OCI-LY1 (cell line): Measurements from ENCODE around the gene NIPAL3.

Experiments used
- H2AFZ ChIP-seq: fragments of 200-600 bp; sonication (generic), shearing (Covaris generic); 2 replicates; pipeline ENCODE4 v1.6.0; 2014; ENCODE audit warnings: antibody characterized with exemption, mild to moderate bottlenecking, low read length
- H3F3A ChIP-seq: fragments of 200-600 bp; sonication (generic), shearing (Covaris generic); 2 replicates; pipeline ENCODE4 v1.6.0; 2014; ENCODE audit warnings: mild to moderate bottlenecking, antibody characterized with exemption, low read length, moderate library complexity; ENCODE audit not compliant: insufficient read depth
- H3K27ac ChIP-seq: fragments of 200-600 bp; sonication (generic); 2 replicates; pipeline ENCODE4 v1.5.1; 2014; ENCODE audit warnings: low read length, mixed run types, mild to moderate bottlenecking, low read depth; ENCODE audit not compliant: poor library complexity, severe bottlenecking
- H3K27me3 ChIP-seq: fragments of 200-600 bp; sonication (generic); 2 replicates; pipeline ENCODE4 v1.6.0; 2014; ENCODE audit warnings: antibody characterized with exemption, mild to moderate bottlenecking, low read length, moderate library complexity; ENCODE audit not compliant: insufficient read depth
- H3K36me3 ChIP-seq: fragments of 200-600 bp; sonication (generic); 2 replicates; pipeline ENCODE4 v1.6.1; 2014; ENCODE audit warnings: mild to moderate bottlenecking, antibody characterized with exemption, low read length, moderate library complexity, mixed read lengths; ENCODE audit not compliant: insufficient read depth
- H3K4me1 ChIP-seq: fragments of 200-600 bp; sonication (generic); 2 replicates; pipeline ENCODE4 v1.5.1; 2014; ENCODE audit warnings: mild to moderate bottlenecking, low read length, moderate library complexity; ENCODE audit not compliant: insufficient read depth, severe bottlenecking
- H3K4me2 ChIP-seq: fragments of 200-600 bp; sonication (generic), shearing (Covaris generic); 2 replicates; pipeline ENCODE4 v1.6.1; 2014; ENCODE audit warnings: low read length
- H3K4me3 ChIP-seq: fragments of 200-600 bp; sonication (generic); 2 replicates; pipeline ENCODE4 v1.5.1; 2014; ENCODE audit warnings: low read length, low read depth, mild to moderate bottlenecking, mixed read lengths; ENCODE audit not compliant: poor library complexity, severe bottlenecking
- H3K79me2 ChIP-seq: fragments of 200-600 bp; shearing (Covaris generic); 2 replicates; pipeline ENCODE4 v1.6.1; 2016; ENCODE audit warnings: mixed run types, low read length, mixed read lengths; ENCODE audit not compliant: insufficient read depth
- H3K9ac ChIP-seq: fragments of 200-600 bp; sonication (generic), shearing (Covaris generic); 2 replicates; pipeline ENCODE4 v1.6.1; 2014; ENCODE audit warnings: mild to moderate bottlenecking, low read length, mixed read lengths
- H3K9me2 ChIP-seq: fragments of 200-600 bp; sonication (generic), shearing (Covaris generic); 2 replicates; pipeline ENCODE4 v1.6.1; 2014; ENCODE audit warnings: low read depth, mild to moderate bottlenecking, low read length, mixed read lengths
- H3K9me3 ChIP-seq: fragments of 200-600 bp; shearing (Covaris generic); 2 replicates; pipeline ENCODE4 v1.6.1; 2014; ENCODE audit warnings: low read length, mixed read lengths
- H4K20me1 ChIP-seq: fragments of 200-600 bp; sonication (generic), shearing (Covaris generic); 2 replicates; pipeline ENCODE4 v1.6.0; 2016; ENCODE audit warnings: mild to moderate bottlenecking, low read length; ENCODE audit not compliant: insufficient read depth
- CTCF ChIP-seq: fragments of 200-600 bp; sonication (generic), shearing (Covaris generic); IDR thresholded peaks from 2 replicates; pipeline ENCODE4 v1.5.1; 2017; ENCODE audit warnings: mild to moderate bottlenecking, antibody characterized with exemption, low read length, moderate library complexity, mixed read lengths
- EZH2 ChIP-seq: fragments of 200-600 bp; sonication (generic), shearing (Covaris generic); IDR thresholded peaks from 2 replicates; pipeline ENCODE4 v1.8.0; 2017; ENCODE audit warnings: borderline replicate concordance, mixed run types, mild to moderate bottlenecking, antibody characterized with exemption, low read length, moderate library complexity, mixed read lengths

NIPAL3 gene

GRCh38 chr1:24452922-24453485 is 37.4 kb downstream of the NIPAL3 start:
- H3K4me1 ChIP-seq = peaks cover 11% of the 10 kb centered on the region
- no peak overlapping the region for H3K9ac ChIP-seq
- H4K20me1 ChIP-seq = no peaks in the 10 kb centered on the region
- no peak overlapping the region for H2AFZ ChIP-seq
- H3K79me2 ChIP-seq = no peaks in the 10 kb centered on the region
- H3K27me3 ChIP-seq = no peaks in the 10 kb centered on the region
- no peaks in the 10 kb centered on the region for H3K9me2 ChIP-seq
- no peak for TF ChIP-seq CTCF
- TF ChIP-seq EZH2 = no peak
- H3K36me3 ChIP-seq = peaks cover 62% of the 10 kb centered on the region; the same call in 1 of the 2 replicates
- H3K4me3 ChIP-seq = no peak overlapping the region
- no peak overlapping the region for H3K27ac ChIP-seq
- H3K9me3 ChIP-seq = no peaks in the 10 kb centered on the region
- no peaks in the 10 kb centered on the region for H3F3A ChIP-seq
- no peak overlapping the region for H3K4me2 ChIP-seq

GRCh38 chr1:24454673-24455072 is 39.1 kb downstream of the NIPAL3 start:
- Histone ChIP-seq H3K27ac (no peak overlapping the region), H3K4me1 (peaks cover 11% of the 10 kb centered on the region), H3K9me3 (no peaks in the 10 kb centered on the region), H3F3A (no peaks in the 10 kb centered on the region), H3K4me3 (no peak overlapping the region), H4K20me1 (no peaks in the 10 kb centered on the region), H3K9me2 (no peaks in the 10 kb centered on the region), H3K27me3 (no peaks in the 10 kb centered on the region), H2AFZ (no peak overlapping the region), H3K79me2 (no peaks in the 10 kb centered on the region), H3K4me2 (no peak overlapping the region), H3K9ac (no peak overlapping the region), H3K36me3 (peaks cover 64% of the 10 kb centered on the region)
- TF ChIP-seq EZH2 = no peak
- no peak for TF ChIP-seq CTCF

- Histone ChIP-seq H3K9me2 (no peaks in the 10 kb centered on the region), H4K20me1 (no peaks in the 10 kb centered on the region), H3F3A (no peaks in the 10 kb centered on the region), H3K27me3 (no peaks in the 10 kb centered on the region), H3K36me3 (peaks cover 64% of the 10 kb centered on the region), H2AFZ (no peak overlapping the region), H3K79me2 (no peaks in the 10 kb centered on the region), H3K9ac (no peak overlapping the region), H3K27ac (no peak overlapping the region), H3K4me3 (no peak overlapping the region), H3K4me1 (peaks cover 11% of the 10 kb centered on the region), H3K9me3 (no peaks in the 10 kb centered on the region; the same call in 1 of the 2 replicates), H3K4me2 (no peak overlapping the region)
- TF ChIP-seq EZH2 = no peak
- TF ChIP-seq CTCF = no peak
Measured at GRCh38 chr1:24455272-24455671, 39.7 kb downstream of the NIPAL3 start.
